Islet of Langerhans (tissue), 1 donor: ENCODE measurements around the gene FZR1.
"Not testable (repeated sequence)": the region's sequence is repeated elsewhere in the genome, so short reads cannot be mapped to it uniquely, and the experiment has no call there.

Source experiments
- FAIRE-seq: peaks from one replicate; lab custom pipeline; 2011; peaks lifted over from hg19 to GRCh38; lab: Jason Lieb, UNC

FZR1 gene

GRCh38 chr19:3573858-3574637 lies 67.9 kb downstream of the FZR1 start:
- FAIRE-seq: no peak

- FAIRE-seq: no peak
Observed at GRCh38 chr19:3575260-3575741, 69.2 kb downstream of the FZR1 start.

- no peak for FAIRE-seq
Observed at GRCh38 chr19:3575949-3576673, 70.0 kb downstream of the FZR1 start.

- FAIRE-seq: no peak
Observed at GRCh38 chr19:3576696-3577443, 70.8 kb downstream of the FZR1 start.

GRCh38 chr19:3577723-3578344 lies 71.7 kb downstream of the FZR1 start:
- FAIRE-seq: no peak

- FAIRE-seq: no peak
Observed at GRCh38 chr19:3578390-3578789, 72.3 kb downstream of the FZR1 start.

GRCh38 chr19:3580156-3580934 lies 74.2 kb downstream of the FZR1 start:
- FAIRE-seq: no peak

- FAIRE-seq: not testable (repeated sequence)
Observed at GRCh38 chr19:3581792-3582191, 75.7 kb downstream of the FZR1 start.

GRCh38 chr19:3584036-3584802 lies 78.1 kb downstream of the FZR1 start:
- FAIRE-seq: not testable (repeated sequence)

GRCh38 chr19:3585301-3586126 lies 79.4 kb downstream of the FZR1 start, which contains the start of gene GIPC3:
Gene GIPC3, plus strand, starts transcription at chr19:3585478. Its CDS starts 120 bp downstream, at chr19:3585598.
- no peak for FAIRE-seq

- FAIRE-seq: no peak
Observed at GRCh38 chr19:3586127-3586626, 80.1 kb downstream of the FZR1 start.

- no peak for FAIRE-seq
Observed at GRCh38 chr19:3586707-3587346, 80.7 kb downstream of the FZR1 start.
